GM12878 (cell line): ENCODE measurements around the gene SHROOM3.
"Not testable (repeated sequence)": the region's sequence is repeated elsewhere in the genome, so short reads cannot be mapped to it uniquely, and the experiment has no call there.

Experiments
- CBX3 ChIP-seq: fragments of 200-600 bp; sonication (generic); IDR thresholded peaks from 2 replicates; pipeline ENCODE4 v1.6.1; 2016; ENCODE audit warnings: low read depth, borderline replicate concordance
- CREM ChIP-seq: IDR thresholded peaks from 2 replicates; pipeline ENCODE4 v1.6.1; 2014; ENCODE audit warnings: antibody characterized with exemption, low read depth
- CTCF ChIP-seq, 3 experiments: IDR thresholded peaks in 2 of 3; conservative IDR thresholded peaks in 1 of 3; 2 replicates each; pipeline ENCODE4 v1.5.1; 2011; ENCODE audit warnings: low read depth in 3 of 3, low read length in 3 of 3, mild to moderate bottlenecking in 3 of 3, control low read depth in 2 of 3, moderate library complexity in 2 of 3, inconsistent platforms in 1 of 3, mixed read lengths in 1 of 3; ENCODE audit not compliant: control insufficient read depth in 2 of 3, insufficient read depth in 1 of 3; ENCODE audit errors: extremely low read depth in 1 of 3
- E4F1 ChIP-seq: fragments of 450-650 bp; IDR thresholded peaks from 2 replicates; pipeline ENCODE4 v1.6.1; 2018; ENCODE audit warnings: borderline replicate concordance, mild to moderate bottlenecking; ENCODE audit not compliant: partially characterized antibody
- HDGF ChIP-seq: fragments of 450-650 bp; IDR thresholded peaks from 2 replicates; pipeline ENCODE4 v1.6.1; 2016; ENCODE audit warnings: antibody characterized with exemption
- KDM1A ChIP-seq: fragments of 200-600 bp; sonication (generic); IDR thresholded peaks from 2 replicates; pipeline ENCODE4 v1.6.1; 2016; ENCODE audit warnings: borderline replicate concordance
- MTA3 ChIP-seq: IDR thresholded peaks from 2 replicates; pipeline ENCODE4 v1.6.1; 2012; ENCODE audit warnings: low read length, inconsistent platforms, borderline replicate concordance
- NBN ChIP-seq: fragments of 450-650 bp; IDR thresholded peaks from 2 replicates; pipeline ENCODE4 v1.6.1; 2016
- REST ChIP-seq: IDR thresholded peaks from 2 replicates; pipeline ENCODE4 v1.6.1; 2012; ENCODE audit warnings: mild to moderate bottlenecking, low read depth, low read length
- SKIL ChIP-seq: fragments of 450-650 bp; IDR thresholded peaks from 2 replicates; pipeline ENCODE4 v1.6.1; 2017; ENCODE audit warnings: mild to moderate bottlenecking, low read depth, inconsistent platforms; ENCODE audit not compliant: poor library complexity, severe bottlenecking
- SMAD1 ChIP-seq: fragments of 450-650 bp; IDR thresholded peaks from 2 replicates; pipeline ENCODE4 v1.6.1; 2018; ENCODE audit warnings: mild to moderate bottlenecking, low read depth; ENCODE audit not compliant: partially characterized antibody
- SMARCA5 ChIP-seq: fragments of 450-650 bp; IDR thresholded peaks from 2 replicates; pipeline ENCODE4 v1.6.1; 2017; ENCODE audit warnings: mild to moderate bottlenecking
- USF2 ChIP-seq: IDR thresholded peaks from 2 replicates; pipeline ENCODE4 v1.6.1; 2011; ENCODE audit warnings: low read depth, low read length, improper control_type of control experiment, borderline replicate concordance

GRCh38 chr4:76423159-76423558, 11.9 kb upstream of the SHROOM3 start:
- not testable (repeated sequence) for TF ChIP-seq CTCF (IDR thresholded peaks at IDR 0.05 in 2 of 3, conservative IDR thresholded peaks at IDR 0.05 in 1 of 3; ENCODE audit: control insufficient read depth in 2 of 3, extremely low read depth in 1 of 3, insufficient read depth in 1 of 3, low read depth in 3 of 3, low read length in 3 of 3); NBN; SKIL; SMAD1; HDGF; CREM; KDM1A; E4F1; REST; CBX3; USF2; MTA3; SMARCA5
